ENCODE results near the gene MPP2.
"Not testable (repeated sequence)": the region's sequence is repeated elsewhere in the genome, so short reads cannot be mapped to it uniquely, and the experiment has no call there.

The MPP2 gene

DNA sequence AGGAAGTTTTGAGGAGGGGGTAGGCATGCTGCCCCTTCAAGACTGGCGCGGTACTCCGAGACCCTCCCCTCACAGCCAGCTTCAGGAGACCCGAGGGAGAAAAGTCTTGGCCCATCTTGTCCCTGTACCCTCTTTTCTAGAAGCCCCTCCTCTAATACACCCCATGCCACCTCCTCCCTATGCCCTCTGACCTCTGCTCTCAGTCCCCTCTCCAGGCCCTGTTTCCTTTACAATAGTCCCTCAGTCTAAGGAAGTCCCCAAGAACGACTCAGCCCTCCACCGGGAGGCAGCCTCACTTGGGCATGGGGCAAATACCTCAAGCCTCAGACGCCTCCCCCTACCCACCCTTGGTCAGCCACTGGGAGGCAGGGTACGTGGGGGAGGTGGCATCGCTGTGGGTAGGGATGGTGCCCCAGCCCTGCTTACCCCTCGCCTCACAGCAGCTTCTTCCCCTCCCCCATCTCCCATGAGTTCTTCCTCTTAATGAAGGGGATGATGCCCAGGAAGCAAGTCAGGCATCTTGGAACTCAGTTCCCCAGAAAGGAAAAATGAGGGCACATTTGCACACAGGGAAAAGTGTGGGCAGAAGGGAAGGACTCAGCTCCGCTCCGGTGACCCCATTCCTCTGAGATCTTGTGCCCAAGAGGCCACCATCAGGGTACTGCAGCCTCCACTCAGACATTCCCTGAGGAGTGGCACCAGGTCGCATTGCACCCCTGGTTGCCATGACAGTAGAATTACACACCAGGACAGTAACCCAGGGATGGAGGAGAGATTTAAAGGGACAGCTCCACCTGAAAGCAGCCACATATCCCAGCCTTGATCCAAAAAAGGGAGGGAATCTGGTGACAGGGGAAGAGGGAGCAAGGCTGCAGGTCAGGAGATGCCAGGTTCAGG is 6.2 kb downstream of the MPP2 start:
- no peak for DNase-seq

DNA sequence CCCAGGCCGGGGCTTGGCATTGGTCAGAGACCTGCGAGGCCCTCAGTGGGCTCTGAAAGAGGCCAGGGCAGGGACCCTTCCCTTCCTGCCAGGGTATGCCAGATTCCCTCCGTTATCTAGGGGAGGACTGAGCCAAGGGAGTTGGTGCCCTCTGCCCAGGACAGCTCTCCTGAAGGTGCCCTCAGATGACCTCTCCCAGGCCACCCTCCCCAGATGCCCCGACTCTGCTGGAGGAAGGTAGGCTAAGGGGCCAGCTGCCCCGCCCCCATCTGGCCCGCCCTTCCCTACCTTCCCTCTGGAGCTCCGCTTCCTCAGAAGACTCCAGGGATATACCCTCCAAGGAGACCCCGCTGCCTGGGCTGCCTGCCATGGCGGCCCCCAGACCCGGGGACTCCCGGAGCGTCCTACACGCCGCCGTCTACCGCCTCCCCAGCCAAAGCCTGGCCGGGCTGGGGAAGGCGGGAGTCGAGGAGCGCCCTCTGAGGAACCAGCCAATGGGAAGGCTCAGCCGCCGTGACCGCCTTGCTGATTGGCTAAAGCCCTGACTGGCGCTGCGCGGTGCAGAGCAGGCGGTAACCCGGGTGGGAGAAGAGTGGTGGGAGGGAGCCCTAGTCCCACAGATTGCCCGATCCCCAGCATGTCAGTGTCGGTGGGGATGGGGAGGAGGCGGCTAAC is 7.0 kb downstream of the MPP2 start:
- peak; percentile 91 for DNase-seq

DNA sequence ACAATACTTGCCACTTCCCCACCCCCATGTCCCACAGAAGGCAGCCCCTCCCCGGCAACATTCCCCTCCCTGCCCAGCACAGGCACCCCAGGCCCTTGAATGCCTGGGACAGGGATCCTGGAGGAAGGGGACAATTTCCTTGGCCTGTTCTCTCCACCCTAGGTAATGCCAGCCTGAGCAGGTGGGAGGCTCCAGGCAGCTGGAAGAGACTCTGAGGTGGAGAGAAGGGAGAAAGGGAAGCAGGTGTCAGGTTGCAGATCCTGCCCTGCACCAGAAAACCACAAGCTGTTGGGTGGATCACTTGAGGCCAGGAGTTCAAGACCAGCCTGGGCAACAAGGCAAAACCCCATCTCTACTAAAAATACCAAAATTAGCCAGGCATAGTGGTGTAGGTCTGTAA is 8.9 kb downstream of the MPP2 start:
- DNase-seq, result no peak

DNA sequence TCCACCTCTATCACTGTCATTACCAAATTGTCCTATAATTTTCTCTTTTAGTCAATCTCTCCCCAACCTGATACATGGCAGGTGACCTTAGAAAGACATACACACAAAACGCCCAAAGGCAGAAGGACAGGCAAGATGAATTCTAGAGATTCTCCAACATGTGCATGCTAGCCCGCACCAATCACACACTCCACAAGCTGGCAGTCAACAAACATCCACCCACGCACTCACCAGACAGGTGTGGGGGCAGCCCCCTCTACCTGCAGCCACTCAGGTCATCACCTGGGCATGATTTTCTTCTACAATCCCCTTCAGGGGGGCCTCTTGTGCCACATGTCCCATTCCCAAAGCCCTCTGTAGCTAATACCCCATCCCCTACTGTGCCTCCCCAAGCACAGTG is 9.5 kb downstream of the MPP2 start:
- DNase-seq, result no peak

DNA sequence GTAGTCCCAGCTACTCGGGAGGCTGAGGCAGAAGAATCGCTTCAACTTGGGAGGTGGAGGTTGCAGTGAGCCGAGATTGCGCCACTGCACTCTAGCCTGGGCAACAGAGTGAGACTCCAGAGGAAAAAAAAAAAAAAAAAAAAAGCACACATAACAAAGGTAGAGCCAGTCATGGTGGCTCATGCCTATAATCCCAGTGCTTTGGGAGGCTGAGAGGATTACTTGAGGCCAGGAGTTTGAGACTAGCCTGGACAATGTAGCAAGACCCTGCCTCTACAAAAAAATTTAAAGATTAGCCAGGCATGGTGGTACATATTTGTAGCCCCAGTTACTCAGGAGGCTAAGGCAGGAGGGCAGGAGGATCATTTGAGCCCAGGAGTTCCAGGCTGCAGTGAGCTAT is 12.8 kb downstream of the MPP2 start:
- not testable (repeated sequence) for DNase-seq

DNA sequence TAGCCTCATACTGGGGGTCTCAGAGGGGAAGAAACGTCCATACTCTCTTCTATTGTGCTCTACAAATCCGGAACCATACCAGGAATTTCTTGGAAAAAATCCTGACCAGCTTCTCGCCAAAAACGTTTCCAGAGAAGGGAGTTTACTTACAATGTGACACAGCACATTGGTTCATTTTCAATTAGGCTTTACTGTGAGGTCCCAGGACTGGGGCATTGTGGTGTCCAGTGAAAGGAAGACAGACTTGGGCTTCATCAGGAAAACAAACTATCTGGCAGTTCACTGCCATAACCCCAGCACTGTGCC is 14.7 kb downstream of the MPP2 start:
- no peak for DNase-seq

DNA sequence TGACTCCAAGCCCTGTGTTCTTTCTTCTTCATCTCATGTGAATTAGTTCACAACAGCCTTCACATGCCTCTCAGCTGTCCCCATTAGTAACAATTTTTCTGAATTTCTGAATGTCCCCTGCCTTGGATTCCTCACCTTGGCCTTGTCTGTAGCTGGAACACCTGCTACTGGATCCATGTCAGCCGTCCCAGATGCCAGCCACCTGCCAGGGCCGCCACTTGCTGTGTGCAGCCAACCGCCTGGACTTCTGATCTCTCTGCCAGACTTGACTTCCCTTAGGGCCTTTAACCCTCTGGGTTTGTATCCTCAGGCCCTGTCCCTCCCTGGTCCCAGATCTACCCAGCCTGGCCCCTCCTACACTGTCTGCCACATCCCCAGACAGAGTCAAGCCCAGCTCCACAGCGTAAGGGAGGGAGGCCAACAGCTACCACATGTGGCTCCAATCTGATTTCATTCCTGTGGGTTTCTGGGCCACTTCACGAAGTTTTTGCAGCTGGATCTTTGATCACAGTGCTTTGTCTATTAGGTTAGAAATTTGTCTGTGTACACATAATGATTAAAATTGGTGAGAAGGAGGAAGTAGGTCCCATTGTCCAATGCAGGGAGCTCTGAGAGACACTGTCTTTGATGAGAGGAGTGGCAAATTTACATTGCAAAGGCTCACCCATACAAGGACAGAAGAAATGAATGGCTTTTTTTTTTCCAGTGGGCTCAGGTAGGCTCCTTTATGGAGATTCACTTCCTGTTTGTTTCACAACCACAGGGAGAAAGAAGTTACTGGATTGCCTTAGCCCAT is 15.3 kb downstream of the MPP2 start:
- DNase-seq, result no peak

DNA sequence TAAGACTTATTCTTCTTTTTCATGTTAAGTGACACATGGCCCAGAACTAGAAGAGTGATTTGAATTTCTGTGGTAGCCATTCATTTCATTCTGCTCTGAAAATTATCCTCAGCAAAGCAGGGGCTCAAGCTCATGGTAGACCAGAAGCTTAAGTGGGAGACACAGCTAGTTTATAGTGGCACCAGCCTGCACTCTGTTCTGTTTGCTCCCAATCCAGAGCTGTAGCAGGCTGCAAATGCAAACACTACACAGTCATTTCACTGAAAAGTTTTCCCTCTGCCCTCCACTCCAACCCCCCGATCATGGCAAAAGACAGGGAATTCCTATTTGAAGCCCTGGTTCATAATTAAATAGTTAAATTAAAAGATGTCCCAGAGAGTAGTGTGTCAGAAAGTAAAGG is 17.1 kb downstream of the MPP2 start:
- no peak for DNase-seq

DNA sequence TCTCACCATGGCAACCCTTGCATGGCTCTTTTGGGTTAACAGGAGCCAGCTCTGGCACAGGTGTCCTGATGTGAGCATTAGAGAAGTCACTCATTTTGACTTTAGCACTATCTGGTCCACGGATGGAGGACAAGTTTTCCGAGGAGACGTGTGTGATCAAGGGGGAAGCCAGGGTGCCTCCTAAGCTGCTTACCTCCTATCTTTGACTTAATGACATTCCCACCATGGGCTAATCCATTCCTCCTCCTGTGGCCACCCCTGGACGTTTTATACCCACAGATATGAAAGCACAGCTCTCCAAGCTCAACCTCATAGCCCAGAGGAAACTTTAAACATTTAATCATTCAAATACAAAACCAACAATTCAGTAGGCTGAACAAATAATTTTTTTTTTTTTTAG is 18.8 kb downstream of the MPP2 start:
- no peak for DNase-seq

DNA sequence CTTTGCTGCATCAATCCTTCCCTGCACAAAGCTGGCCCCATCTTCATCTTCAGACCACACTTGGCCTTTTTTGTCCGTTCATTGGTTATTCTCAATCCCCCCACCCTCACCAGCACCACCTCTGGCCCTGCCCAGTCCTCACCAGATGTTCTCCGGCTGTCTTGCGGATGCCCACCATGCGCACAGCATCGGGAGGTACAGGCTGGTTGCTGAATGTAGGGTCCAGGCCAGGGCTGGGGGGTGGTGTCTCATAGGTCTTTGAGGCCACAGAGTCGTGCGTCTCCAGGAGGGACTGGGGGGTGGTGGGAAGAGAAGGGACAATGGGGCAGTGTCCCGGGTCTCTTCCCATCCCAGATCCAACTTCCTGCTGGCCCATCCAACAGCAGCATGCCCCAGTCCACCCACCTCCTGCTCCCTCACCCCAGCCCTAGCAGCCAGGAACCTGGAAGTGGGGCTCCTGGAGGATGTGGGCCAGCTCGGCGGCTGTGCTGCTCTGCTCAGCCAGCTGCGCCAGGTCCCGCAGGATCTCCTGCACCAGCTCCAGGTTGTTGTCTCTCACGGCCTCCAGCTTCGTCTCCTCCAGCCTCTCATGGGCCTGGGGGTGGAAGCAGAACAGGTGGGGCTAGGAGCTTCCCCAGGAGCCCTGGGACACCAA is 24.4 kb downstream of the MPP2 start:
- no peak for DNase-seq

DNA sequence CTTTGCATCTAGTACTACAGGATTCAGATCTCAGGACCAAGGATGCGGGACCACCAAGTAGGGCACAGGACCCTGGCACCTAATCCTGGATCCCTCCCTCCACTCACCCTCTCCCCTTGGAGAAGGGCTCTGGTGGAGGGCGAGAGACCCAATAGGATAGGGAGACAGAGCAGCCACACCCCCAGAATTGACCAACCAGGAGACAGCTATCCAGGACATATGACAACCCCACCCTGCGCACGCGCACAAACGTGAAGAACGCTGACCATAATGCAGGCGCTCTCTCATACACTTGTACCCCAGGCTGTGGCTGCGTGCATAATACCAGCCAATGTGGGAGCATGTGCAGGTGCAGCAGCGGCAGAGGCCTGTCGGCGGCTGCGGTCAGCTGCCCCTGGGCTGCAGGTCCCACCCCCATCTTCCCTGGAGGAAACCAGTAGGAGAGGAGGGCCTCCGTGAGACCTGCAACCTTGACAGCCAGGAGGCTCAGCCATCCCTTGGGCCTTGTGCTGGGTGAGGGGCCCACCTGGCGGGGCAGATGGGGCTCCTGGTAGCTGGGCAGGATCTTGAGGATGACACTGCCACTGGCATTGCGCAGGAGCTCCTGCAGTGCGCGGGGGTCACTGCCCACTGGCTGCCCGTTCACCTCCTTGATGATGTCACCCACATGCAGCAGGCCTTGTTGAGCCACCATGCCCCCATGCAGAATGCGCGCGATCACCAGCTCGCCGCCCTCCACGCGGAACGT is 25.4 kb downstream of the MPP2 start:
- DNase-seq, result no peak

DNA sequence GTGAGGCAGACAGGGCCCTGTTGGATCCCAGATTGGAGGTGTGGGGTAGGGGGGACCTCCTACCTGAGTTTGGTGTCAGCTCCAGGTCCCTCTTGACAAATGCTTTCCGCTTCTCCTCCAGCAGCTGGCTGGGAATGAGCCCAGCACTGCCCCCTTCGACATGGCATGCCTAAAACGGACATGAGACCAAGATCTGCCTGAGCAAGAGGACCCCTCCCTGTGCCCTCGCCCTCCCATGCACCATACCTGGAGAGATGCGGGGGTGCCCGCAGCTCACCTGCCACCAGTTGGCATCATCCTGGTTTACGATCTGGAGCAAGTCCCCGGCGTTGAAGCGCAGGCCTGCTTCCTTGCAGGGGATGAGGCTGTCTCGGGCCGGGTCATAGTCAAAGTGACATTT is 26.2 kb downstream of the MPP2 start:
- DNase-seq, result no peak

DNA sequence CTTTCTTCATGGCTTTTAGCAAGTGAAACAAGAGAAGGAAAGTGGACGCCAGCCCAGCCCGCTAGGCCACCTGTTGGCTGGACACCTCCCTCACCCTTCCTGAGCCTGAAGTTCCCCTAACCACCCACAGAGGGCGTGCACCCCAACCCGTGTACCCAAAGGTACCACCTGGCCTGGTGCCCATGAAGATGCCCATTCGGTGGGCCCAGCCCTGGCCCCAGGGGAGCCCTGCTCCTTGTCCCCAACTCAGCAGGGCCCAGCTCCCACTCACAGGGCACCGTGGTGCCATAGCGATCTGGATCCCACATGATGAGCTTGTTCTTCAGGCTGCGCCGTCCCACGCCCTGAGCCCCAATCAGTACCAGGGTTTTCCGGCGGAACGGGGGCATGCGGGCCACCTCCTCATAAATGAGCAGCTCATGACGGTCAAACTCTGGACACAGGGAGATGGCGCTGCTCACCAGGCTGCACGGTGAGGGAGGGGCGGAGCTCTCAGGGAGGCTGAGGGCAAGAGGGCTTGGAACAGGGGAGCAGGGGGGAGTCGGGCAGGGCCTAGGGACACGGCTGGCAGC is 26.8 kb downstream of the MPP2 start:
- peak; percentile 55 for DNase-seq

DNA sequence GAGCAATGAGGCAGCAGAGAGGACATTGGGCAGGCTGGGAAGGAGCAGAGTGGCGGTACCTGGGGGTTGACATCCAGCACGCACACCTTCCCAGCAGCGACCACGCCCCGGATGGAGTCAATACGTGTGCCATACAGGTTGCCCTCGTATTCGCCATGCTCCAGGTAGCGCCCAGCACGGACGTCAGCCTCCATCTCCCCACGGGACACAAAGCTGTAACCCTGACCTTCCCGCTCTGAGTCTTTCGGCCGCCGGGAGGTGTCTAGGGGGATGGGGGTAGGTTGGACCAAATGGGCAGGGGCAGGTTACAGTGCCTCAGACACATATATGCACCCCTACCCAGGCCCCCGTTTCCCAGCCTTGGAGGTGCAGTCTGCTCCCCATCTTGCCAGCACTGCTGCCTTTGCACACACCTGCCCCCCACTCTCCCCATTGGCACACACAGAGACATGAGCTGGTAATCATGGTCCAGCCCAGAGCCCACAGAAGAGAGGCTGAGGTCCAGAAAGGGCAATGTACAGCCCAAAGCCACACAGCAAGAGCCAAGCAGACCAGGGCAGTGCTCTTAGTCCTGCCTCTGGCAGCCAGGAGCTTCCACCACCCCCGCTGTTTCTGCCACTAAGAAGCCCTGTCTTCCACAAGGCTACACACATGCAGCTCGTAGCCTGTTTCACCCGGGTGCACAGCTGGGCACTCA is 27.5 kb downstream of the MPP2 start:
- no peak for DNase-seq

DNA sequence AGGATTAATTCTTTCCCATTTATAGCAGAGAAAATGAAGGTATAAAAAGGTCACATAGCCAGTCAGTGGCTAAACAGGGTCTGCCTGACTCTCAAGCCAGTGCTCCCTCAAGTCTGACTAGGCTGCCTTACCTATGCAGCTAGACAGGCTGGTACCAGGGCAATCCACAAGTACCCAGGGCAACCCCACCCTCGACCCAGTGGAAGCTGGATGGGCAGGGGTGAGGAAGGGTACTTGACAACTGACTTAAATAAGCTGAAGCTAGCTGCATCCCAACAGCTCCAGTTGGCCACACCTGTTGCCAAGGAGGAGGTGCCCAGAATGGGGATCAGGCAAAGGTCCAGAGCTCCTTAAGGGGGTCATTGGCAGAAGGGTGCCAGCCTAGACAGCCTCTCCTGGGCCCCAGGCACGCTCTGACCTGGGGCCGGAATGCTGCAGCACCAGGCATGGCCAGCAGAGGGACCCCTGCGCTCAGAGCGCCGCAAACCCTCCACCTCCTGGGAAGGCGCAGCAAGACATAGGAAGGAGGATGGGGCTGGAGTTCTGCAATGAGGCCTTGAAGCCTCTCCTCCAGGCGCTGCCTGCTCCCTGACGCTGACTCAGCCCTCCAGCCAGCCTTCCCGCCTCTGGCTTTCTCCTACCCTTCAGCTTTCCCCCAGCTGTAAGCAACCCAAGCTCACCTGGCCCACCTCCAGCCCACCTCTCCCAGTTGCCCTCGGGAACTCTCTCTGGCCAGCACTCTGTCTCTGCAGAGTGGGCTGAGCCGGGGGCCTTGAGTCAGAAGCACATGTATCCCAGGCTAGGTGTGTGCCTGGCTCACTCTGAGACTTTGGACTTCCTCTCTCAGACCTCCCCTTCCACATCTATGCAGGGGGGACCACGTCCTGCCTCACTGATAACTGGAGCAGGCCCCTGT is 28.8 kb downstream of the MPP2 start:
- peak; percentile 79 for DNase-seq

DNA sequence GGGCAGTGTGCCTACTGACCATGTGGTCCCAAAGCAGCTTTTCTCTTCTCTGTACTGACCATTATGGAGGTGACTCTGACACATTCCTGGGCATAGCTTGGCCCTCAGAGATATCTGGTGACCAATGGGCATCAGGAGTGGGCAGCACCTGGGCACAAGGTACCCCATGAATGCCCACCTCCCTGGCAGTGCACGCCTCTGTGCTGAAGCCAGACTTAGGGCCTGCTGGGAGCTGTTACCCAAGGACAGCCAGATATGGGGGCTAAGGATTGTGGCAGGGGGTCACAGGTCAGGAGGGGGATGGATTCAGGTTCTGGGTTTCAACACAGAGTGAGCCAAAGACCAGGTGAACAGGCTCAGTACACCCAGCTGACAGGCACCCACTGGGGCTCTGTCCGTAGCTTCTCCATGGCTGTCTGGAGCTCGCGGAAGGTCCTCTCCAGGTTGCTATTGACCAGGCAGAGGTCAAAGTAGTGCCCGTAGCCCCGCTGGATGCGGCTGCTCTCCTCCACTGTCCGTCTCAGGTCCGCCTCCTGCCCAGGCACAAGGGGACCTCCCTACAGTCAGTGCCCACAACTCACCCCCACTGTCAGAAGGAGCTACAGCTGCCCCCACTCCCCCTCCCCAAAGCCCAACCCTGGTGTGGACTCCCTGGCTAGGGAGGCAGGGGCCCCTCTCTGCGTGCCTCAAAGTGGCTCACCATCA is 29.7 kb downstream of the MPP2 start:
- DNase-seq, result no peak

DNA sequence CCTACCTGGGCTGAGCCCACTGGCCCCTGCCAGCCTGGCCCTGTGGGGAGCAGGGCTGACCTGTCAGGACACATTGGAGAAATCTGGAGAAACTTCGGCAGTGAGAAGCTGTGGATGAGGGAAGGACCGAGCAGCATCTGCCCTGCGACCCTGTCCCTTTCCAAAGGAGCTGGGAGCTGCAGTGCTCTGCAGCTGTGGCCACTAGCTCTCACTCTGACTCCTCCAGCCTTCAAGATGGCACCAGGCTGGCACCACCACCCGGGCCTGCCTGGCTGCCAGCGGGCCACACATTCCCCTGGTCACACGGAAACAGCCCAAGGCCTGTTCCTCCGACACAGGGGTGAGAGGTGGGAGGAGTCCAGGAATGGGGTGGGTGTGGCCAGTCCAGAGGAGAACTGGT is 30.3 kb downstream of the MPP2 start:
- DNase-seq, result no peak

DNA sequence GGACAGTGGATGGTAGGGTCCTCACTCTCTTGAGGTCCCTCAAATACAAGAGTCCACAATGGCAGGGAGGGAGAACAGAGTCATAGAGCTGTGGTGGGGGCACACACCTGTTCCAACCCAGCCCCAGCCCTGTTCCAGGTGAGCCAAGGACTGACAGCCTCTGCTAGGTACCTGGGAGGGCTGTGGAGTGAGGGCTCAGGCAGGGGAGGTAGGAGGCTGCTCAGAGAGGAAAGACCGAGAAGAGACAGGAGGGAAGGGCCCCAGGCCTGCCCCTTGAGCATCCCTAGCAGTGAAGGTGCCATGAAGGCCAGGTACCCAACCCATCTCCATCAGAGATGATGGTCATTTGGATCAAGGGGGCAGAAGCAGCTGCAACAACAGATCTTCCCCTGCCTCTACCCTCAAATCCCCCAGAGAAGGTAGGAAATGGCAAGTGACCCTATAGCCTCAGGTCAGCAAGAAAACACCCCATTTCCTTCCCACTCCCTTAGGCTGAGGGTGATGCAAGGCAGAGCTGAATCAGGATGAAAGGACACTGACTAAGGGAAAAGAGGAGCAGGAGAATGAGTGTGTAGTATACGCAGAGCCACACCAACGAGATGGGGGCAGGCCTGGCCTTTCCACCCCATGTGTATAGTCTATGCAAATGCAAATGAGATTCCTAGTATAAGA is 31.7 kb downstream of the MPP2 start:
- no peak for DNase-seq

DNA sequence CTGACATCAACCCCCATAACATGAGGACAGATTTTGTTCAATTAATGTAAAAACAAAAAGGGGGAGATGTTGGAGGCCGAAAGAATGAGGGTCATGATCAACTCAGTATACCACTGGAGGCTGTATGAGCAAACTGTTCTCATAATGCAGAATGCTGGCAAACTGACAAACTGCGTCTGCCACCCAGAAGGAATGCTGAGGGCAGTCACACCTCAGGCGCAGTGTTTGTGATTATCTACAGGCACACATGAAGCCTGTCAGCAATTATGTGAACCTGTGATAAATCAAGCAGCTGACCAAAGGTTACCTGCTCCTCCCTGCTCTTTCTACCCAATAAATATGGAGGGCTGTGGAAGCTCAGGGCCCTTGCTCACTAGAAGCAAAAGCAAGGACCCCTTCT is 33.0 kb downstream of the MPP2 start:
- no peak for DNase-seq

All from hematopoietic multipotent progenitor cell treated with erythropoietin and hydrocortisone succinate and interleukin-3 and kit ligand, for 6 days (in vitro differentiated cells).